Effector memory CD8-positive, alpha-beta T cell (primary cell): ENCODE results near the gene UNC93A.
"Not testable (repeated sequence)": the region's sequence is repeated elsewhere in the genome, so short reads cannot be mapped to it uniquely, and the experiment has no call there.

Experiments used
- ATAC-seq: fragments of 150-1000 bp; cut with Tn5 transposase; replicated peaks from 2 replicates; pipeline ENCODE4 v1.10.0; 2021; ENCODE audit warnings: mild to moderate bottlenecking, moderate library complexity
- DNase-seq, 3 experiments: peaks; one replicate each; pipeline ENCODE4 v3.0.0; 2021
- H3K27ac Mint-ChIP-seq, 2 donors: one replicate each; pipeline ENCODE4 v1.8.0; 2022; ENCODE audit warnings: mild to moderate bottlenecking in 2 of 2, mixed read lengths in 2 of 2, moderate library complexity in 2 of 2
- H3K27me3 Mint-ChIP-seq, 2 donors: one replicate each; pipeline ENCODE4 v1.8.0; 2022; ENCODE audit warnings: mixed read lengths in 2 of 2
- H3K36me3 Mint-ChIP-seq: one replicate; pipeline ENCODE4 v1.8.0; 2022; ENCODE audit warnings: mild to moderate bottlenecking, moderate library complexity, mixed read lengths; ENCODE audit not compliant: insufficient read depth
- H3K4me1 Mint-ChIP-seq, 2 donors: one replicate each; pipeline ENCODE4 v1.8.0; 2022; ENCODE audit warnings: low read depth in 2 of 2, mixed read lengths in 2 of 2
- H3K4me3 Mint-ChIP-seq, 2 donors: one replicate each; pipeline ENCODE4 v1.8.0; 2022; ENCODE audit warnings: mild to moderate bottlenecking in 2 of 2, mixed read lengths in 2 of 2, moderate library complexity in 2 of 2
- H3K9me3 Mint-ChIP-seq, 2 donors: one replicate each; pipeline ENCODE4 v1.8.0; 2022; ENCODE audit warnings: mixed read lengths in 2 of 2

UNC93A gene

DNA sequence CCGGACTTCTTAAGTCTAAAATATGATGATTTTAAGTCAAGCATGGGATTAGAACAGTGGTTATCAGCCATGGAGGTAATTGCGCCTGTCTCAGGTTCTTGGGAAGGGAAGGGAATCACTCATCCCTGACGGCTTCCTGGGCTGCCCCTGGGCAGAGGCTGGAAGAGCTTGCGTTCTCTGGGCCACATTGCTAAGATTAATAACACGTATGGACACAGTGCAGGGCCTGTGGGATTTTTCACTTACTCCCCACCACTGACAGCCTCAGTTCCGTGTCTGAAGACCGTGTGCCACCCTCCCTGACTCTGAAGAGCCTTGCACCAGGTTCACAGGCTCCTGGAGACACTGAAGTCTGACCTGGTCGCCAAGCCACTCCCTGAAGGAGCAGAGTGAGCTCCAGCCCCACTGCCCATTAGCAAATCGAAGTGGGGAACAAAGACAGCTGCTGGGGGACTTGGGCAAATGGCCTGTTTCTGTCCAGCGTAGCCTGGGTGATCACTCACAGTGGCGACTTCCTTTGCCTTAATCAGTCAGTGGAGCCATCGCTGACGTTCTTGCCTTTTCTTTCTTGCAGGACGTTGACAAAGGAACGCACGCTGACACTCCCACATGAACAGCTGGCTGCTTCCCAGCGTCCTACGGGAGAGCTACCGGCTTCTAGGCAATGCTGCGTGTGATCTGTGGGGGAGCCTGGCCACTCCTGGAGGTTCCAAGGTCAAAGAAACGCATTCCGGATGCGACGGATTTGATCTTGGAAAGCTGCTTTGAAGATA is 24.9 kb upstream of the UNC93A start:
- not testable (repeated sequence) for H3K9me3 Mint-ChIP-seq, DNase-seq, H3K4me3 Mint-ChIP-seq, H3K4me1 Mint-ChIP-seq, H3K36me3 Mint-ChIP-seq, H3K27ac Mint-ChIP-seq, ATAC-seq
- H3K27me3 Mint-ChIP-seq: peaks cover 65 to 84% of the 10 kb centered on the region in 2 donors

- Mint-ChIP-seq H3K4me3 (no peak overlapping the region), H3K36me3 (no peaks in the 10 kb centered on the region), H3K27me3 (peaks cover 58 to 80% of the 10 kb centered on the region in 2 donors), H3K9me3 (no peaks in the 10 kb centered on the region), H3K27ac (no peak overlapping the region), H3K4me1 (no peaks in the 10 kb centered on the region)
- no peak for ATAC-seq
- no peak for DNase-seq
Measured at GRCh38 chr6:167266830-167267555, 24.1 kb upstream of the UNC93A start.

DNA sequence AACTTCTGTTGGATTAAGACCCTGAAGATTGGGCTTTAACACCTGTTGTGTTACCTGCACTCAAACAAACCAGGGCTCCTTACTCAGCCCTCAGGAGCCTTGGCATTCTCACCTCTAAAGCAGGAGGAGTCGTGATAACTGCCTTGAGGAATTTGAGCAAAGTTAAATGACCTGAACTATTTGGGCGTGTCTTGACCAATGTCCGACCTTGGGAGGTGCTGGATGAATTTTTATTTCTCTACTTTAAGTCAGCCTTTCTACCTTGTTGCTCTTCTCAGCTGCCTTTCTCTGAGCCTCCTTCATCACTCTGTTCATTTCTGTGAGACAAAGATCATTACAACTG is 23.6 kb upstream of the UNC93A start:
- not testable (repeated sequence) for H3K36me3 Mint-ChIP-seq, H3K4me1 Mint-ChIP-seq, H3K4me3 Mint-ChIP-seq, H3K27ac Mint-ChIP-seq, ATAC-seq, H3K9me3 Mint-ChIP-seq, DNase-seq
- peaks cover 53 to 80% of the 10 kb centered on the region in 2 donors for H3K27me3 Mint-ChIP-seq

DNA sequence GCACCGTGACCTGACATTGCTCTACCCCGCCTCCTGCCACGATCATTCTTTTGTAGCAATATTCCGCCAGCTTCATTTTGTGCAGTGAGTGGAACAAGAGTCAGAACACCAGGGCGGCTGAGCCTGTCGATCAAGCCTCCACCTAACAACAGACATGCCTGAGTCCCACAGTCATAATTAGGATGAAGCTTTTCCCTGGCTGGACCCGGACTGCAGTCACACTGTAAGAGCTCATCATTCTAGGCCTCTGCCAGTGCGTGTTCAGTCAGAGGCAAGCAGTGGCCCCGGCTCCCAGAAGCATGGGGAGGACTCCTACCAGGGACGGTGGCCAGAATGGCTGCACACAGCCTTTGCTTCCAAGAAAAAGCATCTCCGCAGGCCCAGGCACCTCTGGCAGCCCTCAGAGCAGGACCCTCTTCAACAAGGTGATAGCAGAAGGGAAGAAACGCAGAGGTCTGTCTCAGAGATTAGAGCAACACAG is 23.2 kb upstream of the UNC93A start:
- no peaks in the 10 kb centered on the region for H3K4me1 Mint-ChIP-seq
- DNase-seq: no peak
- no peak for ATAC-seq
- no peaks in the 10 kb centered on the region for H3K9me3 Mint-ChIP-seq
- no peak overlapping the region for H3K27ac Mint-ChIP-seq
- no peak overlapping the region for H3K4me3 Mint-ChIP-seq
- no peaks in the 10 kb centered on the region for H3K36me3 Mint-ChIP-seq
- peaks cover 48 to 80% of the 10 kb centered on the region in 2 donors for H3K27me3 Mint-ChIP-seq

GRCh38 chr6:167268683-167269280 is 22.3 kb upstream of the UNC93A start:
- Mint-ChIP-seq H3K27me3 (peaks cover 40 to 77% of the 10 kb centered on the region in 2 donors), H3K27ac (no peak overlapping the region), H3K36me3 (no peaks in the 10 kb centered on the region), H3K9me3 (no peaks in the 10 kb centered on the region), H3K4me1 (no peaks in the 10 kb centered on the region), H3K4me3 (no peak overlapping the region)
- ATAC-seq (no peak), DNase-seq (no peak)

DNA sequence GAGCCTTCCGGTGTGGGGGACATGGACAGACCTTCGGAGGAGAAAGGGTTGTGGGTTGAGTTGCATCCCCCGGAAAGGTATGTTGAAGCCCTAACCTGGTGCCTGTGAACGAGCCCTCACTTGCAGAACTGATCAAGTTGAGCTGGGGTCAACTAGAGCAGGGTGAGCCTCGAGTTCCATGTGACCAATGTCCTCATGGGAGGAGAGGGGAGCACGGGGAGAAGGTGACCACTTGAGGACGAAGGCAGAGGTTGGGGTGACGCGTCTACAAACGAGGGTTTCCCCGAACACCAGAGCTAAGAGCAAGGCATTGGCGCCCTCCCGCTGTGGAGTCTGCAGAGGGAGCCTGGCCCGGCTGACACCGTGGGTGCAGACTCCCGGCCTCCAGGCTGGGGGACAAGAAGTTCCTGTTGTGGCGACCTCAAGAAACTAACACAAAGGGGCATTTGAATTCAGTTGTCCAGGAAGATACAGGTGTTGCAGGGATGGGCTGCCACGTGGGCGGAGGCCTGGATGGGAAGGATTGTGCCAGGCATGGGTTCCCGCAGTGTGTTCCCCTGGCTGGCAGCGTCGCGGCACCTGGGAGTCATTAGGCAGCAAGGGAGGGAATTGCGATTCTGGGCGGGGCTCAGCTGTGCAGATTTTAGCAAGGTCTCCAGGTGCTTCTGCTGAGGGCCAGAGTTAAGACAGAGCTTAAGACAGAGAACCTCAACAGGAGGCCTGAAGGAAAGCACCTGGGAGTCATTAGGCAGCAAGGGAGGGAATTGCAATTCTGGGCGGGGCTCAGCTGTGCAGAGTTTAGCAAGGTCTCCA is 20.4 kb upstream of the UNC93A start:
- peaks cover 43 to 82% of the 10 kb centered on the region in 2 donors for H3K27me3 Mint-ChIP-seq
- H3K4me1 Mint-ChIP-seq: no peaks in the 10 kb centered on the region
- no peaks in the 10 kb centered on the region for H3K9me3 Mint-ChIP-seq
- H3K27ac Mint-ChIP-seq: peak overlapping the region in 1 of 2 donors; percentile 51
- no peaks in the 10 kb centered on the region for H3K36me3 Mint-ChIP-seq
- no peak for ATAC-seq
- no peak overlapping the region for H3K4me3 Mint-ChIP-seq
- DNase-seq: no peak

DNA sequence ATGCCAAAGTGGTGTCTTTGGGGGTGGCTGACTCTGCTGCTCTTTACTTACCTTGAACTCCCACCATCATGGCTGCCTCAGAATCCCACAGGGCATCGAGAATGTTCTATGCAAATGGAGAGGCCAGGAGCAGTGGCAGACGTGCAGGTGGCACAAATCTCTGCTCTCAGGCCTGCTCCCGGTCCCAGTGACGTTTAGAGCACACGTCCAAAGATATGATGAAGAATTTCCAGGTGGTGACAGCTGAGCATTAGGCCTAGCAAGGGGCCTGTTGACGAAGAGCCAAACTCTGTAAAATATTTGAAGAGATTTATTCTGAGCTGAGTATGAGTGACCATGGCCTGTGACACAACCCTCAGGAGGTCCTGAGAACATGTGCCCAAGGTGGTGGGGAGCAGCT is 19.0 kb upstream of the UNC93A start:
- ATAC-seq: no peak
- DNase-seq: no peak
- Mint-ChIP-seq H3K36me3 (no peaks in the 10 kb centered on the region), H3K4me1 (no peaks in the 10 kb centered on the region), H3K27me3 (peaks cover 46 to 85% of the 10 kb centered on the region in 2 donors), H3K9me3 (no peaks in the 10 kb centered on the region), H3K4me3 (no peak overlapping the region), H3K27ac (no peak overlapping the region)

DNA sequence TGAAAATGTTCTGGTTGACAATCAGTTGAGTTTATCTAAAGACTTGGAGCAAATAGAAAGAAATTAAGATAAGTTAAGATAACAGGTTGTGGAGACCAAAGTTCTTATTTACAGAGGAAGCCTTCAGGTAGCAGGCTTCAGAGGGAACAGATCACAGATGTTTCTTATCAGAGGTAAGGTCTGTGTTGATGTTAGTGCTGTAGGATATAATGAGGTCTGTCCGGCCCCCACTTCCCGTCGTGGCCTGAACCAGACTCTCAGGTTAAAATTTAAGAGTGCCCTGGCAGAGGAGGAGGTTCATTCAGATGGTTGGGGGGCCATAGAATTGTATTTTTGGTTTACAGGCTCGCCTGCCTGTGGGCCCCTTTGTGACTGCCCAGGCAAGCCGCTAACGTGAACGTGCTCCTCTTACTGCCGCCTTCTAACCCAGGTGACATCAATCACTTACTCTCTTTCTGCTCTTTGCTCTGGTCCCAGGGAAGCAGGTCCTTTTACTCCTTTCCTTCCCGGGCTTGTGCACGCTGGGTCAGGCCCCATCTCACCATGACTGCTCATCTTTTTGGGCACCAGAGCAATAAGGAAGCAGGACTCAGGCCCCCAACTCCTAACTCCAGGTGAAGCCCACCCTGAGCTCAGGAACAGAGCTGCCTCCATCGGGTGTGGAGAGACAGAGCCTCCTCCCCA is 18.3 kb upstream of the UNC93A start:
- Mint-ChIP-seq H3K27ac (no peak overlapping the region), H3K27me3 (peaks cover 50 to 85% of the 10 kb centered on the region in 2 donors), H3K4me1 (peaks cover 0 to 4% of the 10 kb centered on the region in 2 donors), H3K36me3 (no peaks in the 10 kb centered on the region), H3K9me3 (no peaks in the 10 kb centered on the region), H3K4me3 (no peak overlapping the region)
- ATAC-seq (no peak), DNase-seq (no peak)

GRCh38 chr6:167274270-167274669 is 16.8 kb upstream of the UNC93A start:
- no peak overlapping the region for H3K4me3 Mint-ChIP-seq
- no peak for DNase-seq
- no peaks in the 10 kb centered on the region for H3K36me3 Mint-ChIP-seq
- H3K27me3 Mint-ChIP-seq: peaks cover 46 to 81% of the 10 kb centered on the region in 2 donors
- ATAC-seq: no peak
- peaks cover 0 to 4% of the 10 kb centered on the region in 2 donors for H3K4me1 Mint-ChIP-seq
- no peaks in the 10 kb centered on the region for H3K9me3 Mint-ChIP-seq
- H3K27ac Mint-ChIP-seq: no peak overlapping the region

- DNase-seq (no peak), ATAC-seq (no peak)
- H3K4me1 Mint-ChIP-seq: peaks cover 0 to 4% of the 10 kb centered on the region in 2 donors
- no peak overlapping the region for H3K27ac Mint-ChIP-seq
- H3K36me3 Mint-ChIP-seq: no peaks in the 10 kb centered on the region
- no peak overlapping the region for H3K4me3 Mint-ChIP-seq
- H3K9me3 Mint-ChIP-seq: no peaks in the 10 kb centered on the region
- H3K27me3 Mint-ChIP-seq: peaks cover 44 to 77% of the 10 kb centered on the region in 2 donors
Measured at GRCh38 chr6:167275001-167275400, 16.1 kb upstream of the UNC93A start.

GRCh38 chr6:167275436-167275835 is 15.7 kb upstream of the UNC93A start:
- Mint-ChIP-seq H3K4me3 (no peak overlapping the region), H3K4me1 (peaks cover 0 to 4% of the 10 kb centered on the region in 2 donors), H3K27me3 (peaks cover 39 to 73% of the 10 kb centered on the region in 2 donors), H3K27ac (no peak overlapping the region), H3K36me3 (no peaks in the 10 kb centered on the region), H3K9me3 (no peaks in the 10 kb centered on the region)
- no peak for ATAC-seq
- no peak for DNase-seq

DNA sequence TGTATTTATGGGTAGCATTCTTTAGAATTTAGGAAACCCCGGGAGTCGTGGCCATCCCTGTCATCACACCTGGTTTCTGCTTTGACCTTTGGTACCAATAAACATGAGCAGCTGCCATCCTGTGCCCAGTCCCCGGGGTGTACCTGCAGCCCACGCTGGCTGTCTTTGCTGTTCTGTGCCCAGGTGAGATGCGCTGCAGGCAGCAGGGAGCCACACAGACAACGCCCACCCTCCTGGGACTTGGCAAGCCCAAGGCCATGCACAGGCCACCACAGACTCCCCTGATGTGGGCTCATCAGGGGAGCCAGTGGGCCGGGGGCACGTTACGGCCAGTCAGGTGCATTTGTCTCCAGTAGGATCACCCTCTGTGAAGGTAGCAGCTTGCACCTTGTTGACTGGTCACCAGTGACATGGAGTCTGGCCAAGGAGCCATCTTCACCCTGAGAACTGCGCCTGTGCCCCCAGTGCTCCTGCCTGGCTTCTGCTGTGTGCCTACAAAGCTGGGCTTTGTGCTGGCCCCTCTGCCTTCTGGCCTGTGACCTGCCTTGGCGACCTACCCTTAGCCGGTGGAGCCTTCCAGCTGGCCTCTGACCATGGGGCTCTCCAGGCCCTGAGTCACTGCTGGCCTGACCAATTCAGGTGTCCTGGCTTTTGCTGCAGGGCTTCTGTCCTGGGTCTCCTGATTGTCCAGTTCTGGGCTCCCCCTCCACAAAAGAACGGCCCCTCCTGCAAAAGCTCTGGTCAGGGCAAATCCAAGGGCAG is 14.2 kb upstream of the UNC93A start:
- H3K4me3 Mint-ChIP-seq: no peak overlapping the region
- DNase-seq (no peak), ATAC-seq (no peak)
- no peaks in the 10 kb centered on the region for H3K36me3 Mint-ChIP-seq
- no peaks in the 10 kb centered on the region for H3K9me3 Mint-ChIP-seq
- H3K4me1 Mint-ChIP-seq: peaks cover 0 to 4% of the 10 kb centered on the region in 2 donors
- H3K27ac Mint-ChIP-seq: no peak overlapping the region
- peaks cover 42 to 74% of the 10 kb centered on the region in 2 donors for H3K27me3 Mint-ChIP-seq
